ENCODE results near the gene GDE1. TPM values are rescaled to one million over a fixed set of nuclear protein-coding genes. Genes with fewer than 3 reads are reported as not detected.

GDE1 gene
- total RNA-seq, 1 donor from 2014 or later = 111 TPM

DNA sequence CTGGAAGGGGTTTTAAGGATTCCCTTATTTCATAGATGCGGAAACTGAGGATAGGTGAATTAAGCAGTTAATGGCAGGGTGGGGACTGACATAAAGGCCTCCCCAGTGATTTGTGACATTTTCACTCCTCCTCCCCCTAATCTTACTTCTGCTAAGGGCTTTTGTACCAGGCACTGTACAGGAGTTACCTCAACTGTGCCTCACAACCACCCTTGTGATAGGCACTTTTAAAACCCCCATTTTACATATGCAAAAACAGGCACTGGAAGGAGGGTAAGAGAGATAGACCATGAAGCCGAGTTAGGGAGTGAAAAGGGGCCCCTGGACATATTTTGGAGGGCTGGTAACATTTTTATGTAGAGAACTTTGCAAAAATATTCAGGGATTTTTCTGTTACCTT lies 862 bp upstream of the GDE1 start:
- H3K36me3 ChIP-seq (ENCODE audit: control insufficient read depth, insufficient read depth, low read length) = no peaks in the 10 kb centered on the region
- TF ChIP-seq, protein P1, sequence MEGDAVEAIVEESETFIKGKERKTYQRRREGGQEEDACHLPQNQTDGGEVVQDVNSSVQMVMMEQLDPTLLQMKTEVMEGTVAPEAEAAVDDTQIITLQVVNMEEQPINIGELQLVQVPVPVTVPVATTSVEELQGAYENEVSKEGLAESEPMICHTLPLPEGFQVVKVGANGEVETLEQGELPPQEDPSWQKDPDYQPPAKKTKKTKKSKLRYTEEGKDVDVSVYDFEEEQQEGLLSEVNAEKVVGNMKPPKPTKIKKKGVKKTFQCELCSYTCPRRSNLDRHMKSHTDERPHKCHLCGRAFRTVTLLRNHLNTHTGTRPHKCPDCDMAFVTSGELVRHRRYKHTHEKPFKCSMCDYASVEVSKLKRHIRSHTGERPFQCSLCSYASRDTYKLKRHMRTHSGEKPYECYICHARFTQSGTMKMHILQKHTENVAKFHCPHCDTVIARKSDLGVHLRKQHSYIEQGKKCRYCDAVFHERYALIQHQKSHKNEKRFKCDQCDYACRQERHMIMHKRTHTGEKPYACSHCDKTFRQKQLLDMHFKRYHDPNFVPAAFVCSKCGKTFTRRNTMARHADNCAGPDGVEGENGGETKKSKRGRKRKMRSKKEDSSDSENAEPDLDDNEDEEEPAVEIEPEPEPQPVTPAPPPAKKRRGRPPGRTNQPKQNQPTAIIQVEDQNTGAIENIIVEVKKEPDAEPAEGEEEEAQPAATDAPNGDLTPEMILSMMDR (IDR thresholded peaks at IDR 0.05; ENCODE audit: insufficient read depth, low read length, severe bottlenecking) = no peak
- DNase-seq (ENCODE audit: low read depth) (no peak), FAIRE-seq (no peak)
- H3K27me3 ChIP-seq (ENCODE audit: control insufficient read depth, insufficient read depth, low read length) = no peaks in the 10 kb centered on the region
- no peak overlapping the region for H3K4me3 ChIP-seq (ENCODE audit: low read depth, low read length)

- FAIRE-seq = no peak
- DNase-seq (ENCODE audit: low read depth) = no peak
- no peak overlapping the region for H3K4me3 ChIP-seq (ENCODE audit: low read depth, low read length)
- TF ChIP-seq, protein P1 (IDR thresholded peaks at IDR 0.05; ENCODE audit: insufficient read depth, low read length, severe bottlenecking) = no peak
- no peaks in the 10 kb centered on the region for H3K36me3 ChIP-seq (ENCODE audit: control insufficient read depth, insufficient read depth, low read length)
- H3K27me3 ChIP-seq (ENCODE audit: control insufficient read depth, insufficient read depth, low read length) = no peaks in the 10 kb centered on the region
Measured at GRCh38 chr16:19522397-19522732, 467 bp upstream of the GDE1 start.

DNA sequence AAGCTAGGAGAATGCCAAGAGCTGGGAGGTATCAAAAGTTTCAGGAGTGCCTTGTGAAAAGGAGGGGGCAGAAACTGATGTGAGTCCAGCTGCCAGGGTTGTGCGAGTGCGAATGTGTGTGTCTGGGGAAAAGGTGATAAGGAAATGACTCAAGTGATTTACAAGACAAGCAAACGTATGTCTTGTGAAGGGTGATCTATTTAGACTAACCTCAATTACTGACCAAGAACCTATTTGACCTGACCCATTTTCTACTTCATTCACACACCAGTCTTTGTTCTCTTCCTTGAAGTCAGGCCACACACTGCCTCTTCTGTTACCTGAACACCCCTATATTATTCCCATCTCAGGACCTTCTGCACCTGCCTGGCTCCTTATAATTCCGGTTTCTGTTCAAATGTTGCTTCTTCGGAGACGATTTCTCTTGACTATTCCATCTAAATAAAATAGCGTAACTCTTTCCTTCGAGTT lies 1.0 kb downstream of the GDE1 start:
- DNase-seq (ENCODE audit: low read depth) (peak; percentile 65), FAIRE-seq (no peak)
- H3K27me3 ChIP-seq (ENCODE audit: control insufficient read depth, insufficient read depth, low read length) = no peaks in the 10 kb centered on the region
- H3K4me3 ChIP-seq (ENCODE audit: low read depth, low read length) = peak overlapping the region; percentile 84
- no peaks in the 10 kb centered on the region for H3K36me3 ChIP-seq (ENCODE audit: control insufficient read depth, insufficient read depth, low read length)
- TF ChIP-seq, protein P1 (IDR thresholded peaks at IDR 0.05; ENCODE audit: insufficient read depth, low read length, severe bottlenecking) = no peak

- no peak for DNase-seq (ENCODE audit: low read depth)
- H3K4me3 ChIP-seq (ENCODE audit: low read depth, low read length) = no peak overlapping the region
- no peaks in the 10 kb centered on the region for H3K27me3 ChIP-seq (ENCODE audit: control insufficient read depth, insufficient read depth, low read length)
- FAIRE-seq = no peak
- H3K36me3 ChIP-seq (ENCODE audit: control insufficient read depth, insufficient read depth, low read length) = no peaks in the 10 kb centered on the region
- TF ChIP-seq, protein P1 (IDR thresholded peaks at IDR 0.05; ENCODE audit: insufficient read depth, low read length, severe bottlenecking) = no peak
Measured at GRCh38 chr16:19518388-19518787, 3.5 kb downstream of the GDE1 start.

GRCh38 chr16:19517424-19518089 lies 4.3 kb downstream of the GDE1 start:
- no peak overlapping the region for H3K4me3 ChIP-seq (ENCODE audit: low read depth, low read length)
- DNase-seq (ENCODE audit: low read depth) (peak; percentile 98), FAIRE-seq (no peak)
- TF ChIP-seq, protein P1 (IDR thresholded peaks at IDR 0.05; ENCODE audit: insufficient read depth, low read length, severe bottlenecking) = no peak
- H3K36me3 ChIP-seq (ENCODE audit: control insufficient read depth, insufficient read depth, low read length) = no peaks in the 10 kb centered on the region
- no peaks in the 10 kb centered on the region for H3K27me3 ChIP-seq (ENCODE audit: control insufficient read depth, insufficient read depth, low read length)

DNA sequence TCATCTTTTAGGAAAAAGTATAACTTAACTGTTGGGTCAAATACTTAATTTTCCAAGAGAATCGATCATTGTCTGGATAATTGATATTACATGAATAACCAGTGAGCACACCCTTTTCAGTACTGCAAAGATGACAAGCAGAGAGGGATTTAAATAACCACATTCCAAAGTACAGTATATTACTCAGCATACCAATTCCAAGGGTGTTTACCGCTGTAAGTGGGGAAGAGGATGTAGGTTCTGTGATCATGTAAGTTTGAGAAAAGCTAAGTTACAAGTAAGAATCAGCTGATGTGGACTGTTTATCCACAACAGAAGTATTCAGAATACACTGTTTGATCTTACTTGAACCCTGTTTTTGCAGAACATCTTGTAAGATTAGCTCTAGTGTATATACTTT lies 6.1 kb downstream of the GDE1 start:
- H3K4me3 ChIP-seq (ENCODE audit: low read depth, low read length) = no peak overlapping the region
- DNase-seq (ENCODE audit: low read depth) (peak; percentile 40), FAIRE-seq (no peak)
- TF ChIP-seq, protein P1 (IDR thresholded peaks at IDR 0.05; ENCODE audit: insufficient read depth, low read length, severe bottlenecking) = no peak
- no peaks in the 10 kb centered on the region for H3K36me3 ChIP-seq (ENCODE audit: control insufficient read depth, insufficient read depth, low read length)
- H3K27me3 ChIP-seq (ENCODE audit: control insufficient read depth, insufficient read depth, low read length) = no peaks in the 10 kb centered on the region
